Spleen (tissue), 11 donors: Measurements from ENCODE around the gene ACACB. TPM values are rescaled to one million over a fixed set of nuclear protein-coding genes. Genes with fewer than 3 reads are reported as not detected.

Source experiments
- DNase-seq: peaks from one replicate; pipeline ENCODE4 v3.0.0-alpha.2; 2020
- H3K27ac ChIP-seq, 8 donors: fragments of 200-600 bp; sonication (generic) in 7 of 8; 1 replicate in 4 of 8; 2 replicates in 4 of 8; pipeline versions ENCODE4 v1.5.0 to v1.8.0; 2016 to 2021; ENCODE audit warnings: inconsistent platforms in 4 of 8, mild to moderate bottlenecking in 4 of 8, moderate library complexity in 1 of 8
- H3K27me3 ChIP-seq, 7 donors: fragments of 200-600 bp; sonication (generic) in 6 of 7; replicated peaks in 1 of 7; 1 replicate in 4 of 7; 2 replicates in 3 of 7; pipeline versions ENCODE4 v1.5.0 to v1.8.0; 2016 to 2021; ENCODE audit warnings: inconsistent platforms in 3 of 7, mild to moderate bottlenecking in 1 of 7
- H3K36me3 ChIP-seq, 6 donors: fragments of 200-600 bp; sonication (generic) in 5 of 6; 1 replicate in 4 of 6; 2 replicates in 2 of 6; pipeline versions ENCODE4 v1.5.0 to v1.8.0; 2016 to 2021; ENCODE audit warnings: inconsistent platforms in 2 of 6
- H3K4me1 ChIP-seq, 6 donors: fragments of 200-600 bp; sonication (generic) in 5 of 6; 1 replicate in 3 of 6; 2 replicates in 3 of 6; pipeline versions ENCODE4 v1.5.0 to v1.8.0; 2016 to 2021; ENCODE audit warnings: inconsistent platforms in 3 of 6
- H3K4me3 ChIP-seq, 8 donors: fragments of 200-600 bp; sonication (generic) in 7 of 8; 1 replicate in 4 of 8; 2 replicates in 4 of 8; pipeline versions ENCODE4 v1.5.0 to v1.8.0; 2016 to 2021; ENCODE audit warnings: inconsistent platforms in 4 of 8, mild to moderate bottlenecking in 4 of 8, moderate library complexity in 2 of 8
- H3K9me3 ChIP-seq, 8 donors: fragments of 200-600 bp; sonication (generic) in 7 of 8; 1 replicate in 4 of 8; 2 replicates in 4 of 8; pipeline versions ENCODE4 v1.5.0 to v1.8.0; 2016 to 2021; ENCODE audit warnings: inconsistent platforms in 4 of 8
- CTCF ChIP-seq, 11 experiments: fragments of 200-600 bp in 7 of 11; fragments of 450-650 bp in 4 of 11; sonication (generic) in 4 of 11; IDR thresholded peaks in 8 of 11; conservative IDR thresholded peaks in 3 of 11; 1 replicate in 7 of 11; 2 replicates in 4 of 11; pipeline versions ENCODE4 v1.4.0 to v1.8.0; 2016 to 2021; ENCODE audit warnings: antibody characterized with exemption in 11 of 11, inconsistent platforms in 4 of 11, mild to moderate bottlenecking in 1 of 11
- POLR2A ChIP-seq, 3 donors: fragments of 450-650 bp; IDR thresholded peaks; one replicate each; pipeline ENCODE4 v1.5.1; 2017; ENCODE audit warnings: antibody characterized with exemption in 3 of 3, mild to moderate bottlenecking in 1 of 3
- POLR2AphosphoS5 ChIP-seq, 3 donors: sonication (generic); formaldehyde crosslinking; IDR thresholded peaks; one replicate each; pipeline ENCODE4 v1.5.1; 2017; ENCODE audit warnings: antibody characterized with exemption in 3 of 3
- WGBS, 5 donors: extraction: QIAGEN DNeasy Blood & Tissue Kit in 3 of 5; methylation state at CpG; one replicate each; pipeline versions ENCODE4 v1.1.5 to v1.1.7; 2013 to 2018; 5-methylcytosine and 5-hydroxymethylcytosine counted together
- intact Hi-C: fragments of 100-400 bp; cut with DNase I; formaldehyde crosslinking; loops from one replicate; pipeline ENCODE4 v1.15.0; 2023; ENCODE audit warnings: low total_unique reads
- polyA plus RNA-seq, 3 donors: library from polyadenylated mRNA; stranded (reverse); fragments of 200-250 nt; gene quantifications; one replicate each; pipeline ENCODE4 v1.2.1, GENCODE V29; 2013
- total RNA-seq, 7 donors: library from RNA; depleted of rRNA in 3 of 7; stranded (reverse); fragments of >200 nt in 3 of 7; fragmentation: NEBNext Ultra II Directional in 4 of 7; extraction: Animal tissue kit (Norgen Biotek cat#: 25700) in 4 of 7; gene quantifications; one replicate each; pipeline versions ENCODE4 v1.1.0 to v1.2.1, GENCODE V29; 2016 to 2021
- donor health status: healthy with polysubstance abuse.
- donor health status: DM: no; HTN: no; CAD: no; lungs with moderate emphysema.
- donor health status: DM: no; HTN: no; CAD: no.
- donor health status: Bipolar disorder and iron deficiency.
- donor health status: healthy.
- donor health status: DM: no; HTN: no; CAD: no.
- donor health status: DM: yes; HTN: yes; CAD: no.

Gene ACACB
- total and polyA plus RNA-seq, 10 donors, result 2.8 to 111 (median 29.1) TPM

- no peak for TF ChIP-seq CTCF (IDR thresholded peaks at IDR 0.05 in 8 of 11, conservative IDR thresholded peaks at IDR 0.05 in 3 of 11)
- no peak for TF ChIP-seq POLR2A (IDR thresholded peaks at IDR 0.05)
- no peak for TF ChIP-seq POLR2AphosphoS5 (IDR thresholded peaks at IDR 0.05)
- Histone ChIP-seq H3K27ac (peak overlapping the region; percentile 27 to 93 (median 85)), H3K4me1 (peaks cover 0 to 49% (median 28%) of the 10 kb centered on the region in 6 donors), H3K36me3 (peaks cover 0 to 56% (median 42%) of the 10 kb centered on the region in 6 donors), H3K27me3 (no peaks in the 10 kb centered on the region), H3K9me3 (no peaks in the 10 kb centered on the region), H3K4me3 (no peak overlapping the region)
- peak; percentile 59 for DNase-seq
- intact Hi-C loops, result no loop called here
- WGBS, 5 donors, result 88 to 93% (median 93%) methylated on average over 6 of the region's 6 CpGs
Observed at GRCh38 chr12:109109746-109110350, 6.5 kb upstream of the ACACB start.

GRCh38 chr12:109110988-109111495 lies 5.3 kb upstream of the ACACB start:
- Histone ChIP-seq H3K4me3 (peak overlapping the region; percentile 8 to 73 (median 46)), H3K27me3 (no peaks in the 10 kb centered on the region), H3K9me3 (no peaks in the 10 kb centered on the region), H3K27ac (peak overlapping the region; percentile 55 to 93 (median 85)), H3K36me3 (peaks cover 0 to 44% (median 30%) of the 10 kb centered on the region in 6 donors), H3K4me1 (peaks cover 10 to 61% (median 36%) of the 10 kb centered on the region in 6 donors)
- peak; percentile 91 for DNase-seq
- 14 to 46% (median 34%) methylated on average over 24 to 28 of the region's 28 CpGs for WGBS, 5 donors
- peak in 1 of 3 donors; percentile 12 for TF ChIP-seq POLR2A (IDR thresholded peaks at IDR 0.05)
- TF ChIP-seq POLR2AphosphoS5 (IDR thresholded peaks at IDR 0.05), result peak; percentile 84 to 92 (median 91)
- TF ChIP-seq CTCF (IDR thresholded peaks at IDR 0.05 in 8 of 11, conservative IDR thresholded peaks at IDR 0.05 in 3 of 11), result no peak
- intact Hi-C loops, result no loop called here

GRCh38 chr12:109112720-109113465 lies 3.5 kb upstream of the ACACB start:
- Histone ChIP-seq H3K9me3 (no peaks in the 10 kb centered on the region), H3K4me3 (peak overlapping the region in 1 of 8 donors; percentile 1), H3K36me3 (peaks cover 0 to 25% (median 14%) of the 10 kb centered on the region in 6 donors), H3K4me1 (peaks cover 15 to 79% (median 51%) of the 10 kb centered on the region in 6 donors), H3K27ac (peak overlapping the region in 5 of 8 donors; percentile 6 to 93 (median 86)), H3K27me3 (no peaks in the 10 kb centered on the region)
- TF ChIP-seq POLR2AphosphoS5 (IDR thresholded peaks at IDR 0.05), result no peak
- no peak for TF ChIP-seq CTCF (IDR thresholded peaks at IDR 0.05 in 8 of 11, conservative IDR thresholded peaks at IDR 0.05 in 3 of 11)
- TF ChIP-seq POLR2A (IDR thresholded peaks at IDR 0.05), result no peak
- intact Hi-C loops, result no loop called here
- DNase-seq, result peak; percentile 6
- WGBS, 5 donors, result 84 to 90% (median 87%) methylated on average over 11 of the region's 11 CpGs
